Hepatocyte (in vitro differentiated cells): Measurements from ENCODE around the gene GON7.

ENCODE experiments used
- CTCF ChIP-seq: fragments of 200-600 bp; sonication (generic); IDR thresholded peaks from 2 replicates; pipeline ENCODE4 v1.5.1; 2016; ENCODE audit warnings: antibody characterized with exemption, mild to moderate bottlenecking; ENCODE audit not compliant: poor library complexity
- EZH2 ChIP-seq: fragments of 200-600 bp; sonication (generic); IDR thresholded peaks from 2 replicates; pipeline ENCODE4 v1.6.1; 2016; ENCODE audit warnings: antibody characterized with exemption, mild to moderate bottlenecking, borderline replicate concordance
- EZH2phosphoT487 ChIP-seq: fragments of 200-600 bp; sonication (generic); IDR thresholded peaks from one replicate; pipeline ENCODE4 v1.6.1; 2018; ENCODE audit warnings: antibody characterized with exemption, mild to moderate bottlenecking, low read depth, moderate library complexity; ENCODE audit not compliant: unreplicated experiment, severe bottlenecking

GRCh38 chr14:93230539-93230938 lies 23.7 kb upstream of the GON7 start:
- TF ChIP-seq CTCF (no peak), EZH2 (no peak), EZH2phosphoT487 (no peak)
